Measurements from ENCODE around the gene PCDHA11. TPM values are rescaled to one million over a fixed set of nuclear protein-coding genes. Genes with fewer than 3 reads are reported as not detected.
"Not testable (repeated sequence)": the region's sequence is repeated elsewhere in the genome, so short reads cannot be mapped to it uniquely, and the experiment has no call there.

Gene PCDHA11, protein sequence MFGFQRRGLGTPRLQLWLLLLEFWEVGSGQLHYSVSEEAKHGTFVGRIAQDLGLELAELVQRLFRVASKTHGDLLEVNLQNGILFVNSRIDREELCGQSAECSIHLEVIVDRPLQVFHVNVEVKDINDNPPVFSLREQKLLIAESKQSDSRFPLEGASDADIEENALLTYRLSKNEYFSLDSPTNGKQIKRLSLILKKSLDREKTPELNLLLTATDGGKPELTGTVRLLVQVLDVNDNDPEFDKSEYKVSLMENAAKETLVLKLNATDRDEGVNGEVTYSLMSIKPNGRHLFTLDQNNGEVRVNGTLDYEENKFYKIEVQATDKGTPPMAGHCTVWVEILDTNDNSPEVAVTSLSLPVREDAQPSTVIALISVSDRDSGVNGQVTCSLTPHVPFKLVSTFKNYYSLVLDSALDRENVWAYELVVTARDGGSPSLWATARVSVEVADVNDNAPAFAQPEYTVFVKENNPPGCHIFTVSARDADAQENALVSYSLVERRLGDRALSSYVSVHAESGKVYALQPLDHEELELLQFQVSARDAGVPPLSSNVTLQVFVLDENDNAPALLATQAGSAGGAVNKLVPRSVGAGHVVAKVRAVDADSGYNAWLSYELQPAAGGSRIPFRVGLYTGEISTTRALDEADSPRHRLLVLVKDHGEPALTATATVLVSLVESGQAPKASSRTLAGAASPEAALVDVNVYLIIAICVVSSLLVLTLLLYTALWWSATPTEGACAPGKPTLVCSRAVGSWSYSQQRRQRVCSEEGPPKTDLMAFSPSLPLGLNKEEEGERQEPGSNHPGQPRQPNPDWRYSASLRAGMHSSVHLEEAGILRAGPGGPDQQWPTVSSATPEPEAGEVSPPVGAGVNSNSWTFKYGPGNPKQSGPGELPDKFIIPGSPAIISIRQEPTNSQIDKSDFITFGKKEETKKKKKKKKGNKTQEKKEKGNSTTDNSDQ
- not detected for polyA plus RNA-seq (2012; ENCODE audit: missing spikeins)

- no peak for FAIRE-seq
- DNase-seq (ENCODE audit: insufficient read length) = no peak
- TF ChIP-seq TAF1 (IDR thresholded peaks at IDR 0.05; ENCODE audit: borderline replicate concordance, low read depth, low read length) (no peak), POLR2A (IDR thresholded peaks at IDR 0.05; ENCODE audit: low read depth, low read length) (no peak), POLR2AphosphoS5 (IDR thresholded peaks at IDR 0.05; ENCODE audit: low read depth, low read length) (no peak)
Measured at GRCh38 chr5:140868721-140869554, at the start of gene PCDHA11. Gene PCDHA11 (plus strand): TSS chr5:140868957. CDS start chr5:140869104, 147 bp downstream.

GRCh38 chr5:140821375-140822280 lies 47.1 kb upstream of the PCDHA11 start, which contains the start of gene PCDHA5:
Gene PCDHA5 (plus strand): TSS chr5:140821613.
- FAIRE-seq = no peak
- DNase-seq (ENCODE audit: insufficient read length) = no peak
- TF ChIP-seq POLR2A (IDR thresholded peaks at IDR 0.05; ENCODE audit: low read depth, low read length) = no peak
- TF ChIP-seq POLR2AphosphoS5 (IDR thresholded peaks at IDR 0.05; ENCODE audit: low read depth, low read length) = no peak
- TF ChIP-seq TAF1 (IDR thresholded peaks at IDR 0.05; ENCODE audit: borderline replicate concordance, low read depth, low read length) = no peak

DNA sequence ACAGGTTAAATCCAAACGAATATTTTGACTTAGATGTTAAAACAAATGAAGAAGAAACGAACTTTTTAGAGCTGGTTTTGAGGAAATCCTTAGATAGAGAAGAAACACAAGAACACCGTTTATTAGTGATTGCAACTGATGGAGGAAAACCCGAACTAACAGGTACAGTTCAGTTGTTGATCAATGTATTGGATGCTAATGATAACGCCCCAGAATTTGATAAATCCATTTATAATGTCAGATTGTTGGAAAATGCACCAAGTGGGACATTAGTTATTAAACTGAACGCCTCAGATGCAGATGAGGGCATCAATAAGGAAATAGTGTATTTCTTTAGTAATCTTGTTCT lies 46.5 kb upstream of the PCDHA11 start:
- DNase-seq (ENCODE audit: insufficient read length) = no peak
- TF ChIP-seq TAF1 (IDR thresholded peaks at IDR 0.05; ENCODE audit: borderline replicate concordance, low read depth, low read length) (no peak), POLR2A (IDR thresholded peaks at IDR 0.05; ENCODE audit: low read depth, low read length) (no peak), POLR2AphosphoS5 (IDR thresholded peaks at IDR 0.05; ENCODE audit: low read depth, low read length) (no peak)
- no peak for FAIRE-seq

DNA sequence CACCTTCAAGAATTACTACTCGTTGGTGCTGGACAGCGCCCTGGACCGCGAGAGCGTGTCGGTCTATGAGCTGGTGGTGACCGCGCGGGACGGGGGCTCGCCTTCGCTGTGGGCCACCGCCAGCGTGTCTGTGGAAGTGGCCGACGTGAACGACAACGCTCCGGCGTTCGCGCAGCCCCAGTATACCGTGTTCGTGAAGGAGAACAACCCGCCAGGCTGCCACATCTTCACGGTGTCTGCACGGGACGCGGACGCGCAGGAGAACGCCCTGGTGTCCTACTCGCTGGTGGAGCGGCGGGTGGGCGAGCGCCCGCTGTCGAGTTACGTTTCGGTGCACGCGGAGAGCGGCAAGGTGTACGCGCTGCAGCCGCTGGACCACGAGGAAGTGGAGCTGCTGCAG lies 45.8 kb upstream of the PCDHA11 start:
- not testable (repeated sequence) for DNase-seq (ENCODE audit: insufficient read length); FAIRE-seq

DNA sequence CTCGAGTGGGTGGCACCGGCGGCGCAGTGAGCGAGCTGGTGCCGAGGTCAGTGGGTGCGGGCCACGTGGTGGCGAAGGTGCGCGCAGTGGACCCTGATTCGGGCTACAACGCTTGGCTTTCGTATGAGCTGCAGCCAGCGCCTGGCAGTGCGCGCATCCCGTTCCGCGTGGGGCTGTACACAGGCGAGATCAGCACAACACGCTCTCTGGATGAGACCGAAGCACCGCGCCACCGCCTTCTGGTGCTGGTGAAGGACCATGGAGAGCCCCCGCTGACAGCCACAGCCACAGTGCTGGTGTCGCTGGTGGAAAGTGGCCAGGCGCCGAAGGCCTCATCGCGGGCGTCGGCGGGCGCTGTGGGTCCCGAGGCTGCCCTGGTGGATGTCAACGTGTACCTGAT lies 45.3 kb upstream of the PCDHA11 start:
- FAIRE-seq (no peak), DNase-seq (ENCODE audit: insufficient read length) (no peak)
- TF ChIP-seq POLR2A (IDR thresholded peaks at IDR 0.05; ENCODE audit: low read depth, low read length) (no peak), TAF1 (IDR thresholded peaks at IDR 0.05; ENCODE audit: borderline replicate concordance, low read depth, low read length) (no peak), POLR2AphosphoS5 (IDR thresholded peaks at IDR 0.05; ENCODE audit: low read depth, low read length) (no peak)

DNA sequence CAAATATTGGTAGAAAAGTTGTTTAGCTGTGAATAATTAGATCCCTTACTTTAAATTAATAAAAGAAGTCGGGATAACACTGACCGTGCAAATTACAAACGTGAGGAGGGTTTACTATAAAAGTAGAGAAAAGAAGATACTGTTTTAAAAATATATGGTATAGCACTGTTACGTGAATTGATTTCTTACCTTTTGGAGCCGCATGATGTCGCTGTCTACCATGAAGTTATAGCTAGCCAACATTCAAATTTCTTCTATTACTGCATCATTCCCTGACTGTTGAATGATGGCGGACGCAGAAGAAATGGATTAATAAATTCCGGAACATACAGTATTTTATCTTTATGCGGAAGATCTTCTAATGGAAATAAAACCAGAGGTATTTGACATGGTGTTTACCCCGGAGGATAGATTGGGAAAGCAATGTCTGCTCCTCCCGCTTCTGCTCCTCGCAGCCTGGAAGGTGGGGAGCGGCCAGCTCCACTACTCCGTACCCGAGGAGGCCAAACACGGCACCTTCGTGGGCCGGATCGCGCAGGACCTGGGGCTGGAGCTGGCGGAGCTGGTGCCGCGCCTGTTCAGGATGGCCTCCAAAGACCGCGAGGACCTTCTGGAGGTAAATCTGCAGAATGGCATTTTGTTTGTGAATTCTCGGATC lies 40.9 kb upstream of the PCDHA11 start, which contains the start of gene PCDHA6:
Gene PCDHA6 (plus strand): TSS at position 257 of the 658 bp plus-strand sequence. CDS start 132 bp downstream, at position 389.
- TF ChIP-seq POLR2A (IDR thresholded peaks at IDR 0.05; ENCODE audit: low read depth, low read length) (no peak), TAF1 (IDR thresholded peaks at IDR 0.05; ENCODE audit: borderline replicate concordance, low read depth, low read length) (no peak), POLR2AphosphoS5 (IDR thresholded peaks at IDR 0.05; ENCODE audit: low read depth, low read length) (no peak)
- FAIRE-seq (no peak), DNase-seq (ENCODE audit: insufficient read length) (no peak)

- no peak for TF ChIP-seq TAF1 (IDR thresholded peaks at IDR 0.05; ENCODE audit: borderline replicate concordance, low read depth, low read length)
- TF ChIP-seq POLR2A (IDR thresholded peaks at IDR 0.05; ENCODE audit: low read depth, low read length) = no peak
- no peak for TF ChIP-seq POLR2AphosphoS5 (IDR thresholded peaks at IDR 0.05; ENCODE audit: low read depth, low read length)
- FAIRE-seq (no peak), DNase-seq (ENCODE audit: insufficient read length) (no peak)
Measured at GRCh38 chr5:140828362-140828737, 40.4 kb upstream of the PCDHA11 start.

DNA sequence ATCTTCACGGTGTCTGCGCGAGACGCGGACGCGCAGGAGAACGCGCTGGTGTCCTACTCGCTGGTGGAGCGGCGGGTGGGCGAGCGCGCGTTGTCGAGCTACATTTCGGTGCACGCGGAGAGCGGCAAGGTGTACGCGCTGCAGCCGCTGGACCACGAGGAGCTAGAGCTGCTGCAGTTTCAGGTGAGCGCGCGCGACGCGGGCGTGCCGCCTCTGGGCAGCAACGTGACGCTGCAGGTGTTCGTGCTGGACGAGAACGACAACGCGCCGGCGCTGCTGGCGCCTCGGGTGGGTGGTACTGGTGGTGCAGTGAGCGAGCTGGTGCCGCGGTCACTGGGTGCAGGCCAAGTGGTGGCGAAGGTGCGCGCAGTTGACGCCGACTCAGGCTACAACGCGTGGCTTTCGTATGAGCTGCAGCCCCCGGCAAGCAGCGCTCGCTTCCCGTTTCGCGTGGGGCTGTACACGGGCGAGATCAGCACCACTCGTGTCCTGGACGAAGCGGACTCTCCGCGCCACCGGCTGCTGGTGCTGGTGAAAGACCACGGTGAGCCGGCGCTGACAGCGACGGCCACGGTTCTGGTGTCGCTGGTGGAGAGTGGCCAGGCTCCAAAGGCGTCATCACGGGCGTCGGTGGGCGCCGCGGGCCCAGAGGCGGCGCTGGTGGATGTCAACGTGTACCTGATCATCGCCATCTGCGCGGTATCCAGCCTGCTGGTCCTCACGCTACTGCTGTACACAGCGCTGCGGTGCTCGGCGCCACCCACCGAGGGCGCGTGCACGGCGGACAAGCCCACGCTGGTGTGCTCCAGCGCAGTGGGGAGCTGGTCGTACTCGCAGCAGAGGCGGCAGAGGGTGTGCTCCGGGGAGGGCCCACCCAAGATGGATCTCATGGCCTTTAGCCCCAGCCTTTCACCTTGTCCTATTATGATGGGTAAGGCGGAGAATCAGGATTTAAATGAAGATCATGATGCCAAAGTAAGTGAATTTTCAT lies 39.0 kb upstream of the PCDHA11 start:
- not testable (repeated sequence) for DNase-seq (ENCODE audit: insufficient read length); FAIRE-seq

GRCh38 chr5:140833993-140834392 lies 34.8 kb upstream of the PCDHA11 start, which contains the start of gene PCDHA7:
Gene PCDHA7 (plus strand): TSS chr5:140834269. CDS start chr5:140834384, 115 bp downstream.
- TF ChIP-seq POLR2A (IDR thresholded peaks at IDR 0.05; ENCODE audit: low read depth, low read length) (no peak), TAF1 (IDR thresholded peaks at IDR 0.05; ENCODE audit: borderline replicate concordance, low read depth, low read length) (no peak), POLR2AphosphoS5 (IDR thresholded peaks at IDR 0.05; ENCODE audit: low read depth, low read length) (no peak)
- no peak for DNase-seq (ENCODE audit: insufficient read length)
- FAIRE-seq = no peak

- DNase-seq (ENCODE audit: insufficient read length); FAIRE-seq: not testable (repeated sequence)
Measured at GRCh38 chr5:140834439-140835008, 34.2 kb upstream of the PCDHA11 start.
